ENCODE results near the gene KIAA1671. TPM values are rescaled to one million over a fixed set of nuclear protein-coding genes. Genes with fewer than 3 reads are reported as not detected.

KIAA1671 gene
- total and polyA plus RNA-seq, 4 donors, result 8.7 to 35.9 (median 19.1) TPM

DNA sequence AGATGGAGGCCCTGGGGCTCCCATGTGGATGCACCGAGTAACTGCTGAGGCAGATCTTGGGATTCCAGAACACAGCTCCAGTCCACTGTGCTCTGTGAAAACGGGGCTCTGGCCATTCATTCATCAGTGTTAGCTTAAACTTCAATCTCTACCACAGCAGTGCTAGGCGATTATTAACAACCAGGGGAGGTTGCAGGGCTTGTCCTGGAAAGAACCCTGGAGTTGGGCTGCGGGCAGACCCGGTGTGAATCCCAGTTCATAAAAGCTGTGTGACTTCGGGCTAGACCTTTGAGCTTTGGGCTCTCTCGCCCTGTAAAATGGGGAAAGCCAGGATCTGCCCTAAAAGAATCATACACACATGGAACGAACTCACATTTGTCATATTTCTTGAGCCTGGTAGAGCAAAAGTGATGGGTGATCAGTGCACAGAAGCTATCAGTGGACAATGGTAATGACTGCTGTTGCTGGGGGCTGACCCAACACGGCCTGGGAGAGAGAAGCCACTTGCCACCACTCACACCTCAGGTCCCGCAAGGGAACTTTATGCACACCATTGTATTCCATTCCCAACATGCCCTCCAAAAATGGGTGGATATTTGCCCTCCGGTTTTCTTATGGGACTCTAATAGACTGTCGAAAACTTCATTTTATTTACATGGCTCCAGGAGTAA lies 231.6 kb downstream of the KIAA1671 start (continued):
- TF ChIP-seq, protein P1, sequence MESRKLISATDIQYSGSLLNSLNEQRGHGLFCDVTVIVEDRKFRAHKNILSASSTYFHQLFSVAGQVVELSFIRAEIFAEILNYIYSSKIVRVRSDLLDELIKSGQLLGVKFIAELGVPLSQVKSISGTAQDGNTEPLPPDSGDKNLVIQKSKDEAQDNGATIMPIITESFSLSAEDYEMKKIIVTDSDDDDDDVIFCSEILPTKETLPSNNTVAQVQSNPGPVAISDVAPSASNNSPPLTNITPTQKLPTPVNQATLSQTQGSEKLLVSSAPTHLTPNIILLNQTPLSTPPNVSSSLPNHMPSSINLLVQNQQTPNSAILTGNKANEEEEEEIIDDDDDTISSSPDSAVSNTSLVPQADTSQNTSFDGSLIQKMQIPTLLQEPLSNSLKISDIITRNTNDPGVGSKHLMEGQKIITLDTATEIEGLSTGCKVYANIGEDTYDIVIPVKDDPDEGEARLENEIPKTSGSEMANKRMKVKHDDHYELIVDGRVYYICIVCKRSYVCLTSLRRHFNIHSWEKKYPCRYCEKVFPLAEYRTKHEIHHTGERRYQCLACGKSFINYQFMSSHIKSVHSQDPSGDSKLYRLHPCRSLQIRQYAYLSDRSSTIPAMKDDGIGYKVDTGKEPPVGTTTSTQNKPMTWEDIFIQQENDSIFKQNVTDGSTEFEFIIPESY (IDR thresholded peaks at IDR 0.05), result peak; percentile 34
- TF ChIP-seq FOXA2 (IDR thresholded peaks at IDR 0.05) (no peak), EGR1 (IDR thresholded peaks at IDR 0.05; ENCODE audit: low read depth in 2 of 2) (no peak), SP1 (IDR thresholded peaks at IDR 0.05) (peak; percentile 95), RAD21 (IDR thresholded peaks at IDR 0.05) (peak; percentile 42 to 68), TAF1 (conservative IDR thresholded peaks at IDR 0.05) (no peak), RXRA (IDR thresholded peaks at IDR 0.05) (peak; percentile 97 to 99), HNF4G (IDR thresholded peaks at IDR 0.05) (peak; percentile 89), YY1 (IDR thresholded peaks at IDR 0.05) (peak; percentile 69), MAX (IDR thresholded peaks at IDR 0.05) (peak; percentile 57), NR2F2 (IDR thresholded peaks at IDR 0.05) (no peak)
- TF ChIP-seq, protein P2, sequence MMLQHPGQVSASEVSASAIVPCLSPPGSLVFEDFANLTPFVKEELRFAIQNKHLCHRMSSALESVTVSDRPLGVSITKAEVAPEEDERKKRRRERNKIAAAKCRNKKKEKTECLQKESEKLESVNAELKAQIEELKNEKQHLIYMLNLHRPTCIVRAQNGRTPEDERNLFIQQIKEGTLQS (IDR thresholded peaks at IDR 0.05), result no peak

- Histone ChIP-seq H3K36me3 (ENCODE audit: control insufficient read depth in 4 of 4, insufficient read depth in 3 of 4, low read depth in 1 of 4, low read length in 3 of 4) (peaks cover 8 to 39% (median 25%) of the 10 kb centered on the region in 4 donors), H3K9ac (ENCODE audit: low read depth in 1 of 2, low read length in 2 of 2) (no peak overlapping the region), H3K27me3 (ENCODE audit: control insufficient read depth in 4 of 4, insufficient read depth in 4 of 4, low read length in 3 of 4) (no peaks in the 10 kb centered on the region), H3K4me1 (ENCODE audit: control insufficient read depth in 4 of 4, insufficient read depth in 4 of 4, low read length in 3 of 4) (peaks cover 11 to 52% (median 47%) of the 10 kb centered on the region in 4 donors), H3K27ac (ENCODE audit: low read depth in 1 of 2, low read length in 2 of 2) (no peak overlapping the region), H3K9me3 (ENCODE audit: control insufficient read depth in 4 of 4, low read length in 3 of 4) (no peaks in the 10 kb centered on the region), H3K4me3 (ENCODE audit: low read depth in 1 of 3, low read length in 3 of 3) (no peak overlapping the region)
- 42% methylated on average over 3 of the region's 3 CpGs for WGBS
- peak; percentile 52 to 80 for TF ChIP-seq RXRA (IDR thresholded peaks at IDR 0.05)
- TF ChIP-seq HNF4A (conservative IDR thresholded peaks at IDR 0.05), result peak; percentile 54 to 77
- no peak for TF ChIP-seq EGR1 (IDR thresholded peaks at IDR 0.05; ENCODE audit: low read depth in 2 of 2)
- no peak for DNase-seq (ENCODE audit: low spot score)
Measured at GRCh38 chr22:25186140-25186539, 233.6 kb downstream of the KIAA1671 start.

- no peak overlapping the region for H3K9ac ChIP-seq (ENCODE audit: low read depth in 1 of 2, low read length in 2 of 2)
- H3K4me3 ChIP-seq (ENCODE audit: low read depth in 1 of 3, low read length in 3 of 3), result no peak overlapping the region
- H3K9me3 ChIP-seq (ENCODE audit: control insufficient read depth in 4 of 4, low read length in 3 of 4), result no peaks in the 10 kb centered on the region
- TF ChIP-seq FOXA2 (IDR thresholded peaks at IDR 0.05), result no peak
- no peak for TF ChIP-seq HNF4G (IDR thresholded peaks at IDR 0.05)
- TF ChIP-seq RXRA (IDR thresholded peaks at IDR 0.05), result no peak
- TF ChIP-seq YY1 (IDR thresholded peaks at IDR 0.05), result no peak
- TF ChIP-seq RAD21 (IDR thresholded peaks at IDR 0.05), result no peak
- no peak for TF ChIP-seq MAX (IDR thresholded peaks at IDR 0.05)
- TF ChIP-seq, protein P1 (IDR thresholded peaks at IDR 0.05), result no peak
- no peak for TF ChIP-seq HNF4A (conservative IDR thresholded peaks at IDR 0.05)
- TF ChIP-seq JUND (IDR thresholded peaks at IDR 0.05), result no peak
- TF ChIP-seq GABPA (IDR thresholded peaks at IDR 0.05 in 1 of 2, conservative IDR thresholded peaks at IDR 0.05 in 1 of 2), result no peak
- no peak for TF ChIP-seq SP1 (IDR thresholded peaks at IDR 0.05)
- no peak for TF ChIP-seq FOXA1 (IDR thresholded peaks at IDR 0.05)
- TF ChIP-seq, protein P2 (IDR thresholded peaks at IDR 0.05), result no peak
- TF ChIP-seq, protein P3, sequence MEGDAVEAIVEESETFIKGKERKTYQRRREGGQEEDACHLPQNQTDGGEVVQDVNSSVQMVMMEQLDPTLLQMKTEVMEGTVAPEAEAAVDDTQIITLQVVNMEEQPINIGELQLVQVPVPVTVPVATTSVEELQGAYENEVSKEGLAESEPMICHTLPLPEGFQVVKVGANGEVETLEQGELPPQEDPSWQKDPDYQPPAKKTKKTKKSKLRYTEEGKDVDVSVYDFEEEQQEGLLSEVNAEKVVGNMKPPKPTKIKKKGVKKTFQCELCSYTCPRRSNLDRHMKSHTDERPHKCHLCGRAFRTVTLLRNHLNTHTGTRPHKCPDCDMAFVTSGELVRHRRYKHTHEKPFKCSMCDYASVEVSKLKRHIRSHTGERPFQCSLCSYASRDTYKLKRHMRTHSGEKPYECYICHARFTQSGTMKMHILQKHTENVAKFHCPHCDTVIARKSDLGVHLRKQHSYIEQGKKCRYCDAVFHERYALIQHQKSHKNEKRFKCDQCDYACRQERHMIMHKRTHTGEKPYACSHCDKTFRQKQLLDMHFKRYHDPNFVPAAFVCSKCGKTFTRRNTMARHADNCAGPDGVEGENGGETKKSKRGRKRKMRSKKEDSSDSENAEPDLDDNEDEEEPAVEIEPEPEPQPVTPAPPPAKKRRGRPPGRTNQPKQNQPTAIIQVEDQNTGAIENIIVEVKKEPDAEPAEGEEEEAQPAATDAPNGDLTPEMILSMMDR (IDR thresholded peaks at IDR 0.05; ENCODE audit: low read depth, low read length, missing input control), result no peak
- TF ChIP-seq TAF1 (conservative IDR thresholded peaks at IDR 0.05), result no peak
- peaks cover 8 to 42% (median 36%) of the 10 kb centered on the region in 4 donors for H3K4me1 ChIP-seq (ENCODE audit: control insufficient read depth in 4 of 4, insufficient read depth in 4 of 4, low read length in 3 of 4)
- DNase-seq (ENCODE audit: low spot score), result no peak
- no peaks in the 10 kb centered on the region for H3K27me3 ChIP-seq (ENCODE audit: control insufficient read depth in 4 of 4, insufficient read depth in 4 of 4, low read length in 3 of 4)
- peaks cover 8 to 51% (median 30%) of the 10 kb centered on the region in 4 donors for H3K36me3 ChIP-seq (ENCODE audit: control insufficient read depth in 4 of 4, insufficient read depth in 3 of 4, low read depth in 1 of 4, low read length in 3 of 4)
- WGBS, result 94% methylated on average over 6 of the region's 6 CpGs
- no peak overlapping the region for H3K27ac ChIP-seq (ENCODE audit: low read depth in 1 of 2, low read length in 2 of 2)
Measured at GRCh38 chr22:25187469-25187868, 235.0 kb downstream of the KIAA1671 start.

All from liver (tissue), 9 donors.